ENCODE measurements around the gene MAP2.

- TF ChIP-seq, protein P1, sequence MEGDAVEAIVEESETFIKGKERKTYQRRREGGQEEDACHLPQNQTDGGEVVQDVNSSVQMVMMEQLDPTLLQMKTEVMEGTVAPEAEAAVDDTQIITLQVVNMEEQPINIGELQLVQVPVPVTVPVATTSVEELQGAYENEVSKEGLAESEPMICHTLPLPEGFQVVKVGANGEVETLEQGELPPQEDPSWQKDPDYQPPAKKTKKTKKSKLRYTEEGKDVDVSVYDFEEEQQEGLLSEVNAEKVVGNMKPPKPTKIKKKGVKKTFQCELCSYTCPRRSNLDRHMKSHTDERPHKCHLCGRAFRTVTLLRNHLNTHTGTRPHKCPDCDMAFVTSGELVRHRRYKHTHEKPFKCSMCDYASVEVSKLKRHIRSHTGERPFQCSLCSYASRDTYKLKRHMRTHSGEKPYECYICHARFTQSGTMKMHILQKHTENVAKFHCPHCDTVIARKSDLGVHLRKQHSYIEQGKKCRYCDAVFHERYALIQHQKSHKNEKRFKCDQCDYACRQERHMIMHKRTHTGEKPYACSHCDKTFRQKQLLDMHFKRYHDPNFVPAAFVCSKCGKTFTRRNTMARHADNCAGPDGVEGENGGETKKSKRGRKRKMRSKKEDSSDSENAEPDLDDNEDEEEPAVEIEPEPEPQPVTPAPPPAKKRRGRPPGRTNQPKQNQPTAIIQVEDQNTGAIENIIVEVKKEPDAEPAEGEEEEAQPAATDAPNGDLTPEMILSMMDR (IDR thresholded peaks at IDR 0.05), result no peak
- no peak for TF ChIP-seq POLR2A (IDR thresholded peaks at IDR 0.05)
These were observed 337.7 kb downstream of the MAP2 start for GRCh38 chr2:209761566-209761965.
